ENCODE data around the gene TIAM1. TPM values are rescaled to one million over a fixed set of nuclear protein-coding genes. Genes with fewer than 3 reads are reported as not detected.

The TIAM1 gene
- total RNA-seq, 1 donor from 2014 or later, result 35.4 TPM

DNA sequence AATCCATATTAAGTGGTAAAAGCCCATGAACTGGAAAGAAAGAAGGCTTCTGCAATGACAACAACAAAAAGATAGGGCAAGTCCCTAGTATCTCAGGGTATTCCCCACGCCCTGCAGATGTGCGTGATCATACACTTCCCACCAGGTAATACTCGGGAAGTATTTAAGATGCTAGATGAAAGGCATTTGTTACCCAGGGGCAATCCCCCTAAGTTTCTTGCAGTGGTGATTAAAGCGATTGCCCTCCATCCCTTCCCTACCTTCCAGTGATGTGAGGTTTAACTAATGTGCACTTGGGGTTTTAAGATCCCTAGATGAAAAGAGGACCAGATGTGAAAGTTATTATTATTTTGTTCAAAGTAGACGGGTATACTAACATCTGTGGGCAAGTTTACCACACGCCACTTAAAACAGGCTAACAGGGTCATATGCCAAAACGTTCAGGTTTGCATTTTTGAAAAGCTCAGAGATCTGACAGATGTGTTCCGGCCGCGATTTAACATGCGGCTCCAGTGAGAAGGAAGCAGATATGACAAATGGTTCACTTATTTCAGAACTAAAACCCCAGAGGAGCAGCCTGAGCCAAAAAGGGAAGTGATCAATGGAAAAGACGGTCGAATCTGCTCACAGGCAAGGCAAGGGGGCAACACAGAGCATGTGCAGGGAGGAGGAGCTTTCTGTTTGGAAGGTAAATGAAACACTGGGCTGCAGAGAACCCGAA, 17.4 kb downstream of the TIAM1 start:
- Mint-ChIP-seq H3K9me3 (ENCODE audit: low read depth) (no peaks in the 10 kb centered on the region), H3K27ac (no peak overlapping the region), H3K4me3 (ENCODE audit: low read depth) (no peak overlapping the region), H3K4me1 (ENCODE audit: low read depth) (peaks cover 3% of the 10 kb centered on the region), H3K36me3 (ENCODE audit: insufficient read depth) (peaks cover 12% of the 10 kb centered on the region), H3K27me3 (no peaks in the 10 kb centered on the region)
- DNase-seq (ENCODE audit: low spot score, unreplicated experiment), result no peak
- TF ChIP-seq, protein P1, sequence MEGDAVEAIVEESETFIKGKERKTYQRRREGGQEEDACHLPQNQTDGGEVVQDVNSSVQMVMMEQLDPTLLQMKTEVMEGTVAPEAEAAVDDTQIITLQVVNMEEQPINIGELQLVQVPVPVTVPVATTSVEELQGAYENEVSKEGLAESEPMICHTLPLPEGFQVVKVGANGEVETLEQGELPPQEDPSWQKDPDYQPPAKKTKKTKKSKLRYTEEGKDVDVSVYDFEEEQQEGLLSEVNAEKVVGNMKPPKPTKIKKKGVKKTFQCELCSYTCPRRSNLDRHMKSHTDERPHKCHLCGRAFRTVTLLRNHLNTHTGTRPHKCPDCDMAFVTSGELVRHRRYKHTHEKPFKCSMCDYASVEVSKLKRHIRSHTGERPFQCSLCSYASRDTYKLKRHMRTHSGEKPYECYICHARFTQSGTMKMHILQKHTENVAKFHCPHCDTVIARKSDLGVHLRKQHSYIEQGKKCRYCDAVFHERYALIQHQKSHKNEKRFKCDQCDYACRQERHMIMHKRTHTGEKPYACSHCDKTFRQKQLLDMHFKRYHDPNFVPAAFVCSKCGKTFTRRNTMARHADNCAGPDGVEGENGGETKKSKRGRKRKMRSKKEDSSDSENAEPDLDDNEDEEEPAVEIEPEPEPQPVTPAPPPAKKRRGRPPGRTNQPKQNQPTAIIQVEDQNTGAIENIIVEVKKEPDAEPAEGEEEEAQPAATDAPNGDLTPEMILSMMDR (IDR thresholded peaks at IDR 0.05; ENCODE audit: unreplicated experiment), result no peak

DNA sequence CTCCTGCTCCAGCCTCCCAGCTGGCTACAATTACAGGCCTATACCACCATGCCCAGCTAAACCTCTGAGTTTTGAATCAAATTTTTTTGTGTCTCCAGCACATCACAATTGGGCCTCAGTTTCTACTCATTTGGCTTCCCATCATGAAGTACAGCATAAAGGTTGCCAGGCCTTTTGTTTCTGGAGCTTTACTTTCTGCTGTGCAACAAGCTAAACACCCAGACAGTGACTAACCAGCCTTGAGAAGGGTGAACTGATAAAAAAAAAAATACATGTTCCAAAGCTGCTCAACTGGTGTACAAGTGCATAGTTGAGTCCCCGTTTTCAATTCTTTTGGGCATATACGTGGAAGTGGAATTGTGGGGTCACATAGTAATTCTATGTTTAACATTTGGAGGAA, 25.1 kb downstream of the TIAM1 start:
- H3K27ac Mint-ChIP-seq, result no peak overlapping the region
- peaks cover 4% of the 10 kb centered on the region for H3K36me3 Mint-ChIP-seq (ENCODE audit: insufficient read depth)
- no peaks in the 10 kb centered on the region for H3K27me3 Mint-ChIP-seq
- no peak for DNase-seq (ENCODE audit: low spot score, unreplicated experiment)
- TF ChIP-seq, protein P1 (IDR thresholded peaks at IDR 0.05; ENCODE audit: unreplicated experiment), result no peak
- peaks cover 6% of the 10 kb centered on the region for H3K4me1 Mint-ChIP-seq (ENCODE audit: low read depth)
- H3K9me3 Mint-ChIP-seq (ENCODE audit: low read depth), result no peaks in the 10 kb centered on the region
- no peak overlapping the region for H3K4me3 Mint-ChIP-seq (ENCODE audit: low read depth)

DNA sequence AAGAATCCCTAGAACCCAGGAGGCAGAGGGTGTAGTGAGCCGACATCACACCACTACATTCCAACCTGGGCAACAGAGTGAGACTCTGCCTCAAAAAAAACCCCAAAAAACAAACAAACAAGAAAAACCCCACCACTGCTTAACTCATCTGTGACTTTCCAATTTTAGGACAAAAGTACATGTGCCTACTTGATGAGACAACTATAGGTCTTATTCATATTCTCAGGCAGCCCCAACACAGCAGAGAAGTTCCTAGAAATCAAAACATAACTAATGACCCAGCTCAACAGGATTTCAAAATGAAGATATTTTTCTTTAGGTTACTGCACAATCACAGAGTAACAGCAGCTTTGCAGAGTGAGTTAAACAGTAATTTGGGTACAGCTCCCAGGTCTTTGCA, 26.4 kb downstream of the TIAM1 start:
- TF ChIP-seq, protein P1 (IDR thresholded peaks at IDR 0.05; ENCODE audit: unreplicated experiment), result no peak
- DNase-seq (ENCODE audit: low spot score, unreplicated experiment), result no peak
- H3K9me3 Mint-ChIP-seq (ENCODE audit: low read depth), result no peaks in the 10 kb centered on the region
- no peak overlapping the region for H3K4me3 Mint-ChIP-seq (ENCODE audit: low read depth)
- no peaks in the 10 kb centered on the region for H3K27me3 Mint-ChIP-seq
- peak overlapping the region; percentile 33 for H3K27ac Mint-ChIP-seq
- H3K36me3 Mint-ChIP-seq (ENCODE audit: insufficient read depth), result peaks cover 2% of the 10 kb centered on the region
- peaks cover 6% of the 10 kb centered on the region for H3K4me1 Mint-ChIP-seq (ENCODE audit: low read depth)

DNA sequence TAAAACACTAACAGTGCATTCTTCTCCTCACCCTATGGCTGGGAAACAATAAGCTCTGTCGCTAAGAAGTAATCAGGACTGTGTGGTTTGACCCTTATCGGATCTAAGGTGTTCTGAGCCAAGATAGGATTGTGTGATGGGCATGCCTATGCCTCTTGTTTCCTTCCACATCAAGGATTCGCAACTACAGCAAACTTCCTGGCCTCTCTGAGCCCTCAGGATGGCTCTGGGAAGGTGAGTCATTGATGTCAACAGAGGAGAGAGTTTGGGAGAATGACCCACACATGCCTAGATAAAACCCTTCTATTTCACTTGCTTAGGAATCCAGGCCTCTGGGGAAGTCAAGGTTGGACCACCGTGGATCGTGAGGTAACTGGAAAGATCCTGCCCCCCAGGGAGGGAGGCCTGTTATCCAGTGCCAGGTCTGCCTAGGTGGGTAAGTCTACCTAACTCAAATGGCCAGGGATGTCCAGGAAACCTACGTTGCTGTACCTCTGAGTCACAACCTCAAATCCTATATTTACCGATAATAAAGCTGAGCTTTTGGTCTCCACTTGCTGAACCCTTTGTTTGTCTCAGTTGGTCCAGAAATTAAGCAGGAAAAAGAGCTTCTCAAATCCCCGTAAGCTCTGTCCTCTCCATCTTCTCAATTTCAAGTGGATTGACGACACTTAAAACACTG, 27.4 kb downstream of the TIAM1 start:
- peaks cover 2% of the 10 kb centered on the region for H3K36me3 Mint-ChIP-seq (ENCODE audit: insufficient read depth)
- H3K4me1 Mint-ChIP-seq (ENCODE audit: low read depth), result peaks cover 6% of the 10 kb centered on the region
- no peaks in the 10 kb centered on the region for H3K27me3 Mint-ChIP-seq
- no peaks in the 10 kb centered on the region for H3K9me3 Mint-ChIP-seq (ENCODE audit: low read depth)
- no peak overlapping the region for H3K27ac Mint-ChIP-seq
- DNase-seq (ENCODE audit: low spot score, unreplicated experiment), result no peak
- TF ChIP-seq, protein P1 (IDR thresholded peaks at IDR 0.05; ENCODE audit: unreplicated experiment), result no peak
- no peak overlapping the region for H3K4me3 Mint-ChIP-seq (ENCODE audit: low read depth)

DNA sequence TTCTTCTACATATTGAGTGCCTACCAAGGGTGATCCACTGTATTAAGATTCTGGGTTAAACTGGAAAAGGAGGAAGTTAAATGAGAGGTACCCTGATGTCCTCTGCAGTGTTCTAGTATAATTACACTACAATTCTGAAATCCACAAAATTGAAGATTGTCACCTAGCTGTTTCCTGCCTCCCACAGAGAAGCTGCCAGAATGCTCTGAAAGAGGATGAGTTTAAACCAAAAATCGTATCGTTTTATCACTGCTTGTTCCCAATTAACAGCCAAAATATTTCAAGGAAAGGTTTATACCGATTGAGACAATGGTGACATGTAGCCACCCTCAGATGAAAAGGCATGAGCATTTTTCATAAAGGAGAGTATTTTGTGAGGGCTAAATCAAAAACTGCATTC, 28.0 kb downstream of the TIAM1 start:
- H3K27ac Mint-ChIP-seq, result no peak overlapping the region
- H3K4me1 Mint-ChIP-seq (ENCODE audit: low read depth), result peaks cover 7% of the 10 kb centered on the region
- DNase-seq (ENCODE audit: low spot score, unreplicated experiment), result no peak
- TF ChIP-seq, protein P1 (IDR thresholded peaks at IDR 0.05; ENCODE audit: unreplicated experiment), result no peak
- no peaks in the 10 kb centered on the region for H3K9me3 Mint-ChIP-seq (ENCODE audit: low read depth)
- H3K27me3 Mint-ChIP-seq, result no peaks in the 10 kb centered on the region
- peaks cover 2% of the 10 kb centered on the region for H3K36me3 Mint-ChIP-seq (ENCODE audit: insufficient read depth)
- H3K4me3 Mint-ChIP-seq (ENCODE audit: low read depth), result no peak overlapping the region

All from progenitor cell of endocrine pancreas (in vitro differentiated cells).